ENCODE data around the gene CNNM3. TPM values are rescaled to one million over a fixed set of nuclear protein-coding genes. Genes with fewer than 3 reads are reported as not detected.
A peak's percentile ranks its signal among the peaks of the same experiment; 100 is the strongest.

Gene CNNM3
- total and polyA plus RNA-seq, 4 donors = 10.0 to 19.8 (median 16.1) TPM

DNA sequence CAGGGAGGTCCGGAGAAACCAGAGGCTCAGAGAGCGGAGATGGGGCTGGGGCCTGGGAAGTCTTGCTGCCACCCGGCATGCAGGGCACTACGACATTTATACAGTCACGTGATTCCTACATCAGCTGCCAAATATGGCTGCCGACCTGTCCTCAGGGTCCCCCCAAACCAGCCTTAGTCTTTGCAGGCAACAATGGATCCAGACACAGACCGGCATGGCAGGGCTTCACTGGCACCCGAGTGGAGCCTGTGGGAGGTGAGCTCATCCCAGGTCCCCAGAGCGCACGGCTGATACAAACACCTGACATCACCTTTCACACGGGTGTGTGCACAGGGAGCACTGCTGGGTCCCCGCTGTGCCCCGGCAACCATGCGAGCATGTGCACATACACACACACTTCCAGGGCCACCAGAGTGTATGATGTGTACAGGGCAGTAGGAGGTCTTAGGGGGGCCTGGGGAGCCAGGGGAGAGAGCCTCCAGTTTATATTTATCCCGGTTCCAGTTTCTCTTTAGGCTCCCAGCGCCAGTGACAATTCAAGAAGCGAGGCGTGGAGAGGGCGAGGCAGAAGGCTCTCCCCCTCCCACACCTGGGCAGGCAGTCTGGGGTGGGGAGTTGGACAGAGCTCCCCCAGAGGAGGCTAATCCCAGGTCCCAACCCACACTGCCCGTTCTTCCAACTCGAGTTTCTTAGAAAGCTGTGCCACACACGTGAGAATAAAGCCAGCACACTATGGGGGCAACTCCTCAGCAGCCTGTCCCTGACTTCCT, 51.1 kb downstream of the CNNM3 start:
- Histone ChIP-seq H3K9me3 (ENCODE audit: control insufficient read depth in 4 of 4, low read length in 3 of 4) (no peaks in the 10 kb centered on the region), H3K27ac (ENCODE audit: low read depth in 1 of 2, low read length in 2 of 2) (peak overlapping the region; percentile 96 to 97), H3K4me1 (ENCODE audit: control insufficient read depth in 4 of 4, insufficient read depth in 4 of 4, low read length in 3 of 4) (peaks cover 9 to 49% (median 40%) of the 10 kb centered on the region in 4 donors), H3K27me3 (ENCODE audit: control insufficient read depth in 4 of 4, insufficient read depth in 4 of 4, low read length in 3 of 4) (no peaks in the 10 kb centered on the region), H3K36me3 (ENCODE audit: control insufficient read depth in 4 of 4, insufficient read depth in 3 of 4, low read depth in 1 of 4, low read length in 3 of 4) (peaks cover 4 to 28% (median 10%) of the 10 kb centered on the region in 4 donors), H3K4me3 (ENCODE audit: low read depth in 1 of 3, low read length in 3 of 3) (peak overlapping the region; percentile 66 to 94 (median 87)), H3K9ac (ENCODE audit: low read depth in 1 of 2, low read length in 2 of 2) (peak overlapping the region in 1 of 2 donors; percentile 70)
- 57% methylated on average over 22 of the region's 22 CpGs for WGBS
- no peak for DNase-seq (ENCODE audit: low spot score)
- TF ChIP-seq YY1 (IDR thresholded peaks at IDR 0.05) = no peak
- no peak for TF ChIP-seq GABPA (IDR thresholded peaks at IDR 0.05 in 1 of 2, conservative IDR thresholded peaks at IDR 0.05 in 1 of 2)
- no peak for TF ChIP-seq ATF3 (IDR thresholded peaks at IDR 0.05)
- no peak for TF ChIP-seq SP1 (IDR thresholded peaks at IDR 0.05)
- TF ChIP-seq JUND (IDR thresholded peaks at IDR 0.05) = no peak
- TF ChIP-seq FOXA2 (IDR thresholded peaks at IDR 0.05) = no peak
- TF ChIP-seq EGR1 (IDR thresholded peaks at IDR 0.05; ENCODE audit: low read depth in 2 of 2) = no peak
- TF ChIP-seq NR2F2 (IDR thresholded peaks at IDR 0.05) = no peak
- no peak for TF ChIP-seq RXRA (IDR thresholded peaks at IDR 0.05)
- TF ChIP-seq REST (IDR thresholded peaks at IDR 0.05) = no peak

DNA sequence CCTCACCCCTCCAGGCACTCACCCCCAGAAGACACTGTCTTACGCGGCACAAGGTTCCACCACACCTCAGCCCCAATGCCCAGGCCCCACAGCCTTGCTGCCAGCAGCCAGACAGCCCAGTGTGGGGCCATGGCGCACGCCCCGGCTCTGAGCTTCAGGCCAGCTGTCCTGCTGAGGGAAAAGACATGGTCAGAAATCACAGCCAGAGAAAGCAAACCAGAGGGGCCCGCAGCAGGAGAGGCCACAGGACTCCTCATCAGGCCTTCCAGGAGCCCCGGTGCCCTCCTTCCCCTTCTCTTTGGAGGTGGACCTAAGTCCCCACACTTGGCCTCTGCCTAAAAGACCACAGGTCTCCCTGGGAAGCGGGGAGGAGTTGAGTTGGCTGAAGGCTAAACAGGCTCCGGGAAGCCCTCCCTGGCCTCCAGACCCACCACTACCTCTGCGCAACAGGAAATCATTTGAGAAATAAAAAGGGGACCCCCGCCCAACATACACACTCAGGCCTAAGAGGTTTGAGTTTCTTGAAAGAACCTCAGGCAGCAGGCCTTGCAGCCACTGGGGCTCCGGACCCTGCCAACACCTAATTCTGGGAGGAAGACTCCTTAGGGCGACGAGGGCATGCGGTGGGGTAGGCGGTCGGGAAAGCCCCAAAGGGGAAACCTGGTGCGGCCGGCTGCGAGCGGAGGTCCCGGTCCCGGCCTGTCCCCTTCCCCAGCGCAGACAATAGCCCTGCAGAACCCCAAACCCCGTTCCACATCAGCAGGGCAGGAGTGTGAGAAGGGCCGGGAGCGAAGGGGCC, 51.9 kb downstream of the CNNM3 start:
- Histone ChIP-seq H3K4me3 (ENCODE audit: low read depth in 1 of 3, low read length in 3 of 3) (peak overlapping the region; percentile 66 to 94 (median 87)), H3K27me3 (ENCODE audit: control insufficient read depth in 4 of 4, insufficient read depth in 4 of 4, low read length in 3 of 4) (no peaks in the 10 kb centered on the region), H3K36me3 (ENCODE audit: control insufficient read depth in 4 of 4, insufficient read depth in 3 of 4, low read depth in 1 of 4, low read length in 3 of 4) (peaks cover 4 to 28% (median 10%) of the 10 kb centered on the region in 4 donors), H3K4me1 (ENCODE audit: control insufficient read depth in 4 of 4, insufficient read depth in 4 of 4, low read length in 3 of 4) (peaks cover 9 to 50% (median 40%) of the 10 kb centered on the region in 4 donors), H3K9ac (ENCODE audit: low read depth in 1 of 2, low read length in 2 of 2) (peak overlapping the region in 1 of 2 donors; percentile 70), H3K27ac (ENCODE audit: low read depth in 1 of 2, low read length in 2 of 2) (peak overlapping the region; percentile 96 to 97), H3K9me3 (ENCODE audit: control insufficient read depth in 4 of 4, low read length in 3 of 4) (no peaks in the 10 kb centered on the region)
- 8% methylated on average over 27 of the region's 27 CpGs for WGBS
- no peak for DNase-seq (ENCODE audit: low spot score)
- TF ChIP-seq NR2F2 (IDR thresholded peaks at IDR 0.05) = no peak
- TF ChIP-seq, protein P1, sequence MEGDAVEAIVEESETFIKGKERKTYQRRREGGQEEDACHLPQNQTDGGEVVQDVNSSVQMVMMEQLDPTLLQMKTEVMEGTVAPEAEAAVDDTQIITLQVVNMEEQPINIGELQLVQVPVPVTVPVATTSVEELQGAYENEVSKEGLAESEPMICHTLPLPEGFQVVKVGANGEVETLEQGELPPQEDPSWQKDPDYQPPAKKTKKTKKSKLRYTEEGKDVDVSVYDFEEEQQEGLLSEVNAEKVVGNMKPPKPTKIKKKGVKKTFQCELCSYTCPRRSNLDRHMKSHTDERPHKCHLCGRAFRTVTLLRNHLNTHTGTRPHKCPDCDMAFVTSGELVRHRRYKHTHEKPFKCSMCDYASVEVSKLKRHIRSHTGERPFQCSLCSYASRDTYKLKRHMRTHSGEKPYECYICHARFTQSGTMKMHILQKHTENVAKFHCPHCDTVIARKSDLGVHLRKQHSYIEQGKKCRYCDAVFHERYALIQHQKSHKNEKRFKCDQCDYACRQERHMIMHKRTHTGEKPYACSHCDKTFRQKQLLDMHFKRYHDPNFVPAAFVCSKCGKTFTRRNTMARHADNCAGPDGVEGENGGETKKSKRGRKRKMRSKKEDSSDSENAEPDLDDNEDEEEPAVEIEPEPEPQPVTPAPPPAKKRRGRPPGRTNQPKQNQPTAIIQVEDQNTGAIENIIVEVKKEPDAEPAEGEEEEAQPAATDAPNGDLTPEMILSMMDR (IDR thresholded peaks at IDR 0.05; ENCODE audit: low read depth, low read length, missing input control) = no peak
- no peak for TF ChIP-seq REST (IDR thresholded peaks at IDR 0.05)
- TF ChIP-seq HNF4A (conservative IDR thresholded peaks at IDR 0.05) = no peak
- TF ChIP-seq GABPA (IDR thresholded peaks at IDR 0.05 in 1 of 2, conservative IDR thresholded peaks at IDR 0.05 in 1 of 2) = no peak
- no peak for TF ChIP-seq YY1 (IDR thresholded peaks at IDR 0.05)
- no peak for TF ChIP-seq SP1 (IDR thresholded peaks at IDR 0.05)
- no peak for TF ChIP-seq EGR1 (IDR thresholded peaks at IDR 0.05; ENCODE audit: low read depth in 2 of 2)
- TF ChIP-seq ZBTB33 (IDR thresholded peaks at IDR 0.05) = no peak
- no peak for TF ChIP-seq RAD21 (IDR thresholded peaks at IDR 0.05)
- no peak for TF ChIP-seq JUND (IDR thresholded peaks at IDR 0.05)
- TF ChIP-seq FOXA2 (IDR thresholded peaks at IDR 0.05) = no peak
- TF ChIP-seq HNF4G (IDR thresholded peaks at IDR 0.05) = no peak
- no peak for TF ChIP-seq TAF1 (conservative IDR thresholded peaks at IDR 0.05)
- no peak for TF ChIP-seq RXRA (IDR thresholded peaks at IDR 0.05)
- no peak for TF ChIP-seq MAX (IDR thresholded peaks at IDR 0.05)

All from liver (tissue), 9 donors.